Fibroblast of lung (primary cell): ENCODE data around the gene CCDC148. TPM values are rescaled to one million over a fixed set of nuclear protein-coding genes. Genes with fewer than 3 reads are reported as not detected.

Experiments used
- DNase-seq, 2 donors: peaks; one replicate each; pipeline versions ENCODE4 v3.0.0 to v3.0.0-alpha.2; 2010; ENCODE audit warnings: low read depth in 2 of 2
- H2AFZ ChIP-seq: 2 replicates; pipeline ENCODE4 v1.5.1; 2012; ENCODE audit warnings: low read length, control low read depth, inconsistent platforms
- H3K27ac ChIP-seq: 2 replicates; pipeline ENCODE4 v1.5.1; 2011; ENCODE audit warnings: low read length, control low read depth; ENCODE audit not compliant: insufficient read depth
- H3K27me3 ChIP-seq: 2 replicates; pipeline ENCODE4 v1.5.1; 2011; ENCODE audit warnings: mild to moderate bottlenecking, low read length; ENCODE audit not compliant: control insufficient read depth, insufficient read depth
- H3K36me3 ChIP-seq: 2 replicates; pipeline ENCODE4 v1.5.1; 2011; ENCODE audit warnings: low read length; ENCODE audit not compliant: control insufficient read depth, insufficient read depth
- H3K4me1 ChIP-seq: 2 replicates; pipeline ENCODE4 v1.5.1; 2011; ENCODE audit warnings: low read length; ENCODE audit not compliant: control insufficient read depth, insufficient read depth; ENCODE audit errors: extremely low read depth
- H3K4me2 ChIP-seq: 2 replicates; pipeline ENCODE4 v1.5.1; 2011; ENCODE audit warnings: low read length, control low read depth; ENCODE audit not compliant: insufficient read depth; ENCODE audit errors: extremely low read depth
- H3K4me3 ChIP-seq, 4 experiments: fragments of 200-600 bp in 1 of 4; sonication (generic) in 1 of 4; replicated peaks in 1 of 4; 2 replicates each; pipeline ENCODE4 v1.5.1; 2011 to 2016; ENCODE audit warnings: low read length in 4 of 4, low read depth in 3 of 4, mild to moderate bottlenecking in 3 of 4, control low read depth in 2 of 4, inconsistent platforms in 1 of 4, mixed read lengths in 1 of 4; ENCODE audit not compliant: insufficient read depth in 1 of 4; ENCODE audit errors: control extremely low read depth in 1 of 4
- H3K79me2 ChIP-seq: 2 replicates; pipeline ENCODE4 v1.5.1; 2012; ENCODE audit warnings: mild to moderate bottlenecking, low read length, inconsistent platforms; ENCODE audit not compliant: control insufficient read depth, insufficient read depth
- H3K9ac ChIP-seq: 2 replicates; pipeline ENCODE4 v1.5.1; 2011; ENCODE audit warnings: mild to moderate bottlenecking, low read length, control low read depth; ENCODE audit not compliant: insufficient read depth
- H3K9me3 ChIP-seq: 2 replicates; pipeline ENCODE4 v1.5.1; 2012; ENCODE audit warnings: low read depth, low read length; ENCODE audit not compliant: control insufficient read depth, insufficient read depth
- H4K20me1 ChIP-seq: 2 replicates; pipeline ENCODE4 v1.5.1; 2011; ENCODE audit warnings: low read length; ENCODE audit not compliant: control insufficient read depth, insufficient read depth; ENCODE audit errors: extremely low read depth
- CTCF ChIP-seq, 2 donors: IDR thresholded peaks in 1 of 2; conservative IDR thresholded peaks in 1 of 2; 1 replicate in 1 of 2; 2 replicates in 1 of 2; pipeline ENCODE4 v1.5.1; 2011 to 2012; ENCODE audit warnings: low read length in 2 of 2, control low read depth in 1 of 2, inconsistent platforms in 1 of 2, low read depth in 1 of 2, mild to moderate bottlenecking in 1 of 2
- EZH2 ChIP-seq: IDR thresholded peaks from 2 replicates; pipeline ENCODE4 v1.5.1; 2012; ENCODE audit warnings: low read length, control low read depth, mild to moderate bottlenecking; ENCODE audit errors: missing control alignments
- polyA plus RNA-seq, 2 donors: library from polyadenylated mRNA; depleted of rRNA in 1 of 2; stranded (reverse) in 1 of 2; unstranded in 1 of 2; fragments of >200 nt; gene quantifications; 2 replicates each; pipeline ENCODE4 v1.2.1, GENCODE V29; 2011 to 2012; ENCODE audit warnings: missing spikeins in 1 of 2
- total RNA-seq: library from RNA; depleted of rRNA; stranded (reverse); fragments of >200 nt; gene quantifications from 2 replicates; pipeline ENCODE4 v1.2.1, GENCODE V29; 2014

The CCDC148 gene
- total and polyA plus RNA-seq, 2 donors (not counting 1 experiment from before 2014, with no cell fraction given): 1.2 TPM

GRCh38 chr2:158143703-158144360 is 312.7 kb downstream of the CCDC148 start:
- no peak overlapping the region for H3K9ac ChIP-seq
- H3K79me2 ChIP-seq: no peaks in the 10 kb centered on the region

GRCh38 chr2:158142568-158143332 is 313.8 kb downstream of the CCDC148 start:
- H4K20me1 ChIP-seq: no peaks in the 10 kb centered on the region
- H3K36me3 ChIP-seq: no peaks in the 10 kb centered on the region
- no peaks in the 10 kb centered on the region for H3K79me2 ChIP-seq
- no peak overlapping the region for H3K4me2 ChIP-seq
- H2AFZ ChIP-seq: no peak overlapping the region
- H3K4me1 ChIP-seq: no peaks in the 10 kb centered on the region
- TF ChIP-seq CTCF (conservative IDR thresholded peaks at IDR 0.05 in 1 of 2, IDR thresholded peaks at IDR 0.05 in 1 of 2; ENCODE audit: low read depth in 1 of 2, low read length in 2 of 2) (no peak), EZH2 (no peak)
- no peak overlapping the region for H3K9ac ChIP-seq
- H3K9me3 ChIP-seq: no peaks in the 10 kb centered on the region
- no peaks in the 10 kb centered on the region for H3K27me3 ChIP-seq
- no peak overlapping the region for H3K4me3 ChIP-seq
- peak in 1 of 2 donors; percentile 48 for DNase-seq
- no peak overlapping the region for H3K27ac ChIP-seq

More at GRCh38 chr2:158143703-158144360, 312.7 kb downstream of the CCDC148 start:
- Histone ChIP-seq H3K27me3 (no peaks in the 10 kb centered on the region), H2AFZ (no peak overlapping the region), H4K20me1 (no peaks in the 10 kb centered on the region), H3K4me3 (no peak overlapping the region), H3K4me1 (no peaks in the 10 kb centered on the region), H3K27ac (no peak overlapping the region), H3K36me3 (no peaks in the 10 kb centered on the region), H3K4me2 (no peak overlapping the region), H3K9me3 (no peaks in the 10 kb centered on the region)
- TF ChIP-seq EZH2: no peak
- TF ChIP-seq CTCF (conservative IDR thresholded peaks at IDR 0.05 in 1 of 2, IDR thresholded peaks at IDR 0.05 in 1 of 2; ENCODE audit: low read depth in 1 of 2, low read length in 2 of 2): no peak
- DNase-seq: no peak

DNA sequence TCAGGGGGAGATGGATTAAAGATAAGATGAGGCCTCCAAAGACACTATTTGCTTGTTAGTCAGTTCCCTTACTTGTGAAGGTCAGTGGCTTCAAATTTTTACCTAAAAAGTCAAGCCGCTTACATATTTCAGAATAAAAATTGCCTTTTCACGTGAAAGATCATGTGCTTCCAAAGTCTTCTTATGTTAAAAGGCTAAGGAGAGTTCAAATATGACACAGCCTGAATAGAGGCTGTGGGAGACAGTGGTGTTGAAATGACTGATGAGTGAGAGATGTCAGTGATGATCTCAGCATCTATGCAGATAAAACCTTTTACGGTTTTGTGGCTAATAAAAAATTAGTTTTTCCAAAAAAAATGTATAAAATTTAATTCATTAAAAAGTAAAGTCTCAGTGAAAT is 314.4 kb downstream of the CCDC148 start:
- H3K4me2 ChIP-seq: no peak overlapping the region
- H3K4me3 ChIP-seq: no peak overlapping the region
- no peak for DNase-seq
- no peak overlapping the region for H2AFZ ChIP-seq
- H4K20me1 ChIP-seq: no peaks in the 10 kb centered on the region
- no peaks in the 10 kb centered on the region for H3K79me2 ChIP-seq
- peaks cover 2% of the 10 kb centered on the region for H3K27me3 ChIP-seq
- no peaks in the 10 kb centered on the region for H3K9me3 ChIP-seq
- no peaks in the 10 kb centered on the region for H3K36me3 ChIP-seq
- no peak overlapping the region for H3K9ac ChIP-seq
- H3K27ac ChIP-seq: no peak overlapping the region
- no peaks in the 10 kb centered on the region for H3K4me1 ChIP-seq
- TF ChIP-seq CTCF (conservative IDR thresholded peaks at IDR 0.05 in 1 of 2, IDR thresholded peaks at IDR 0.05 in 1 of 2; ENCODE audit: low read depth in 1 of 2, low read length in 2 of 2) (no peak), EZH2 (no peak)
